ENCODE data around the gene GNG3. TPM values are rescaled to one million over a fixed set of nuclear protein-coding genes. Genes with fewer than 3 reads are reported as not detected.
A peak's percentile ranks its signal among the peaks of the same experiment; 100 is the strongest.

The GNG3 gene
- total RNA-seq (2022) = not detected in 2 replicates
- not detected for Bru-seq, nascent RNA
- not detected for BruChase-seq, experiment 1, labeled RNA remaining after a 6-hour chase
- not detected for BruChase-seq, experiment 2, labeled RNA remaining after a 2-hour chase
- long read RNA-seq, partial matches to known transcripts = 0 of 7 reads
- long read RNA-seq, other reads (novel, unspliced or antisense) = 7 of 7 reads

DNA sequence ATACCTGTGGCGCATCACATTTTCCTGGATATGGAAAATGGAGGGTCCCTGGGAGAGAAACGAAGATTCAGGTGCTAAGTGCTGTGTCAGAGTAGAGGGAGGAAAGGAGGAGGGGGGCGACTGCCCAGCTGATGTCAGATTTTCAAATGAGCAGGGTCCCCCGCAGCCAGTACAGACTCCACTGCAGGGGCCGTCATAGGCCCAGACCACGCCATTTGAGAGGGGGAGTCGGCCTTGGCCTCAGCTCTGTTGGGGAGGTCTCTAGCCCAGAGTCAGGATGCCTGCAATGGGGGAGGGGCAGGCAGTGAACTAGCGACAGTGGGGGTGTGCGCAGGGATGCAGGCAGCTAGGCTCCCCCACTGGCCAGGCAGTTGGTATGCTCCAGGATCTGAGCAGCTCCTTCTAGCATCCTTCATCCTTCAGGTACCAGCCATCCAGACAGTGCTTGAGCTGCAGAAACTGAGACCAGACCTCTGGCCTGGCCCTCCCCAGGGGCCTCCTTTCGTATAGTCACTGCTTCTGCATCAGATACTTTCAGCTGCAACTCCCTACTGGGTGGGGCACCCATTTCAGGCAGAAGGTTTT lies at the start of gene GNG3, which contains the start of gene BSCL2:
Gene GNG3 (plus strand): TSS at position 400 of the 585 bp plus-strand sequence. CDS start 620 bp downstream, outside the sequence.
Gene BSCL2 (minus strand): TSS at position 148 of the 585 bp plus-strand sequence. CDS start 229 bp downstream, outside the sequence.
- Mint-ChIP-seq H3K36me3 (ENCODE audit: insufficient read depth, unreplicated experiment) (peaks cover 46% of the 10 kb centered on the region), H3K27me3 (ENCODE audit: insufficient read depth, unreplicated experiment) (no peaks in the 10 kb centered on the region), H3K4me1 (ENCODE audit: insufficient read depth, unreplicated experiment) (peaks cover 25% of the 10 kb centered on the region), H3K27ac (ENCODE audit: low read depth, unreplicated experiment) (peak within 1 kb of the TSS; percentile 98), H3K9me3 (ENCODE audit: unreplicated experiment) (no peaks in the 10 kb centered on the region), H3K4me3 (ENCODE audit: unreplicated experiment) (peak within 1 kb of the TSS; percentile 92)
- TF ChIP-seq, protein P1, sequence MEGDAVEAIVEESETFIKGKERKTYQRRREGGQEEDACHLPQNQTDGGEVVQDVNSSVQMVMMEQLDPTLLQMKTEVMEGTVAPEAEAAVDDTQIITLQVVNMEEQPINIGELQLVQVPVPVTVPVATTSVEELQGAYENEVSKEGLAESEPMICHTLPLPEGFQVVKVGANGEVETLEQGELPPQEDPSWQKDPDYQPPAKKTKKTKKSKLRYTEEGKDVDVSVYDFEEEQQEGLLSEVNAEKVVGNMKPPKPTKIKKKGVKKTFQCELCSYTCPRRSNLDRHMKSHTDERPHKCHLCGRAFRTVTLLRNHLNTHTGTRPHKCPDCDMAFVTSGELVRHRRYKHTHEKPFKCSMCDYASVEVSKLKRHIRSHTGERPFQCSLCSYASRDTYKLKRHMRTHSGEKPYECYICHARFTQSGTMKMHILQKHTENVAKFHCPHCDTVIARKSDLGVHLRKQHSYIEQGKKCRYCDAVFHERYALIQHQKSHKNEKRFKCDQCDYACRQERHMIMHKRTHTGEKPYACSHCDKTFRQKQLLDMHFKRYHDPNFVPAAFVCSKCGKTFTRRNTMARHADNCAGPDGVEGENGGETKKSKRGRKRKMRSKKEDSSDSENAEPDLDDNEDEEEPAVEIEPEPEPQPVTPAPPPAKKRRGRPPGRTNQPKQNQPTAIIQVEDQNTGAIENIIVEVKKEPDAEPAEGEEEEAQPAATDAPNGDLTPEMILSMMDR (IDR thresholded peaks at IDR 0.05; ENCODE audit: unreplicated experiment) = no peak
- intact Hi-C loops (cut with micrococcal nuclease) = no loop called here
- no TSS peak for BruUV-seq (replicated peaks)
- no peak for DNase-seq (ENCODE audit: unreplicated experiment)
- CTCF ChIA-PET = interaction anchor here (0.5 to 7.0 kb wide), 10 partner anchors 13 to 1564 kb away, joined by 3 to 38 read pairs (median 4); partner anchors contain the start of gene TMEM179B
- POLR2A ChIA-PET = interaction anchor here (0.6 to 15.7 kb wide), 8 partner anchors 19 to 1338 kb away, joined by 3 to 197 read pairs (median 6); partner anchors contain the start of genes HNRNPUL2, INTS5, LBHD1 and TTC9C

DNA sequence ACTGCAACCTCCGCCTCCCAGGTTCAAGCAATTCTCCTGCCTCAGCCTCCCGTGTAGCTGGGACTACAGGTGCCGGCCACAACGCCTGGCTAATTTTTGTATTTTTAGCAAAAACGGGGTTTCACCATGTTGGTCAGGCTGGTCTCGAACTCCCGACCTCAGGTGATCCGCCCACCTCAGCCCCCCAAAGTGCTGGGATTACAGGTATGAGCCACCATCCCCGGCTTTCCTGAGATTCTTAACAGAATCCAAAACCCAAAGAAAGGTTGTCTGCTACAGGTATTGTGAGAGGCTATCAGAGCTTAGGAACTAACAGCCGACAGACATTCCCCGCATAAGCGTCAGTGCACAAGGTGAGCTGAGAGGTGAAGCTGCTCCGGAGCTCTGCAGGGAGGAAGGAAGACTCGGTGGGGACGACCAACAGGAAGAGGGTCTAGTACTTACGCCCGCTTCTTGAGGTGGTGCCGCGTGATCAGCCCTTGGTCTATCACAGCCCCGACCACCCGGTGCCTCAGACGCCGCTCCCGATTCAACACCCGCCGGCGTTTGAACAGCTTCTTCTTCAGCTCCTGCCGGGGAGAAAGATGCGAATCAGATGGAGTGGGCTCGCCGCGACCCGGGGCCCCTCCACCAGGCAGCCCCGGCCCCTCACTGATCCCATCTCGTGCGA lies 42.9 kb upstream of the GNG3 start:
- no peaks in the 10 kb centered on the region for H3K9me3 Mint-ChIP-seq (ENCODE audit: unreplicated experiment)
- BruUV-seq (replicated peaks) = TSS peak; percentile 57
- H3K4me1 Mint-ChIP-seq (ENCODE audit: insufficient read depth, unreplicated experiment) = peaks cover 3% of the 10 kb centered on the region
- H3K27me3 Mint-ChIP-seq (ENCODE audit: insufficient read depth, unreplicated experiment) = no peaks in the 10 kb centered on the region
- CTCF ChIA-PET = interaction anchor here (0.6 to 1.4 kb wide), 11 partner anchors 9 to 270 kb away, joined by 3 to 7 read pairs (median 3); no protein-coding TSS in a partner anchor
- POLR2A ChIA-PET = interaction anchor here (0.5 to 10.6 kb wide), 54 partner anchors 9 to 1272 kb away, joined by 3 to 222 read pairs (median 6); partner anchors contain the start of genes AHNAK, B3GAT3, EEF1G and EML3
- peak; percentile 65 for DNase-seq (ENCODE audit: unreplicated experiment)
- peaks cover 78% of the 10 kb centered on the region for H3K36me3 Mint-ChIP-seq (ENCODE audit: insufficient read depth, unreplicated experiment)
- H3K4me3 Mint-ChIP-seq (ENCODE audit: unreplicated experiment) = peak overlapping the region; percentile 98
- TF ChIP-seq, protein P1 (IDR thresholded peaks at IDR 0.05; ENCODE audit: unreplicated experiment) = no peak
- intact Hi-C loops (cut with micrococcal nuclease) = loop anchor here (1.0 kb wide), 1 partner anchor 11 kb away; the partner anchor contains the start of gene INTS5
- H3K27ac Mint-ChIP-seq (ENCODE audit: low read depth, unreplicated experiment) = peak overlapping the region; percentile 91

DNA sequence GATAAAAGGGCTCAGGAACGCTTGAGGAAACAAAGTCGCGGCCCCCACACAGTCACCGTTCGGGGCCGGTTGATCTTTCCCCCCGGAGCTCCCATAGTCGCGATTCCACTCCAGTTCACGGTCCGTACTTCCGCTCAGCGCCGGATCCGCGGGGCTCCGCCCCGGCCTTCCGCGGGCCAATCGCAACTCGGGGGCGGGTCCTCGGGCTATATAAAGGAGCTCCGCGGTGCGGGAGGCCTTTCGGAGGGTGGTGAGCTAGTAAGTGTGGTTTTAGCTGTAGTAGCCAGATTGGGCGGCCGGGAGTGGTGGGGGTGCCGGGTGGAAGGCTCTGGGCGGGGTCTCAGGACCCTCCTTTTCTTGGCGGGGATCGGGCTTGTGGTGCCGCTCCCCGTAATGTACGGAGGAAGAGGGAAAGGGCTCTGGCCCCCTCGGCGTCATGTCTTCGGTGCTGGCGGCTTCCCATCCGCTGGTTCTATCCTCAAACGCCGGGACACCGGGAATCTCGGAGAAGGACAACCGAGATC lies 42.3 kb upstream of the GNG3 start, which contains the start of the genes C11orf98 and CSKMT:
Gene C11orf98 (minus strand): TSS at position 136 of the 524 bp plus-strand sequence. CDS start 41 bp downstream, at position 95.
Gene CSKMT (plus strand): TSS at position 238 of the 524 bp plus-strand sequence. CDS start 568 bp downstream, outside the sequence.
- intact Hi-C loops (cut with micrococcal nuclease) = loop anchor here (1.0 kb wide), 1 partner anchor 12 kb away; the partner anchor contains the start of gene INTS5
- Mint-ChIP-seq H3K4me1 (ENCODE audit: insufficient read depth, unreplicated experiment) (peaks cover 5% of the 10 kb centered on the region), H3K4me3 (ENCODE audit: unreplicated experiment) (peak within 1 kb of the TSS; percentile 98), H3K27ac (ENCODE audit: low read depth, unreplicated experiment) (peak within 1 kb of the TSS; percentile 91), H3K36me3 (ENCODE audit: insufficient read depth, unreplicated experiment) (peaks cover 76% of the 10 kb centered on the region), H3K27me3 (ENCODE audit: insufficient read depth, unreplicated experiment) (no peaks in the 10 kb centered on the region), H3K9me3 (ENCODE audit: unreplicated experiment) (no peaks in the 10 kb centered on the region)
- TF ChIP-seq, protein P1 (IDR thresholded peaks at IDR 0.05; ENCODE audit: unreplicated experiment) = no peak
- peak; percentile 92 for DNase-seq (ENCODE audit: unreplicated experiment)
- BruUV-seq (replicated peaks) = TSS peak; percentile 87
- POLR2A ChIA-PET = interaction anchor here (0.8 to 10.6 kb wide), 55 partner anchors 9 to 1273 kb away, joined by 3 to 222 read pairs (median 6); partner anchors contain the start of genes AHNAK, B3GAT3, EEF1G and EML3
- CTCF ChIA-PET = interaction anchor here (0.6 to 1.4 kb wide), 12 partner anchors 10 to 272 kb away, joined by 3 to 7 read pairs (median 3); no protein-coding TSS in a partner anchor

Data from MCF 10A (cell line).